Measurements from ENCODE around the gene CEP85. TPM values are rescaled to one million over a fixed set of nuclear protein-coding genes. Genes with fewer than 3 reads are reported as not detected.

Gene CEP85
- total RNA-seq, 1 donor from 2014 or later: 16.4 TPM

DNA sequence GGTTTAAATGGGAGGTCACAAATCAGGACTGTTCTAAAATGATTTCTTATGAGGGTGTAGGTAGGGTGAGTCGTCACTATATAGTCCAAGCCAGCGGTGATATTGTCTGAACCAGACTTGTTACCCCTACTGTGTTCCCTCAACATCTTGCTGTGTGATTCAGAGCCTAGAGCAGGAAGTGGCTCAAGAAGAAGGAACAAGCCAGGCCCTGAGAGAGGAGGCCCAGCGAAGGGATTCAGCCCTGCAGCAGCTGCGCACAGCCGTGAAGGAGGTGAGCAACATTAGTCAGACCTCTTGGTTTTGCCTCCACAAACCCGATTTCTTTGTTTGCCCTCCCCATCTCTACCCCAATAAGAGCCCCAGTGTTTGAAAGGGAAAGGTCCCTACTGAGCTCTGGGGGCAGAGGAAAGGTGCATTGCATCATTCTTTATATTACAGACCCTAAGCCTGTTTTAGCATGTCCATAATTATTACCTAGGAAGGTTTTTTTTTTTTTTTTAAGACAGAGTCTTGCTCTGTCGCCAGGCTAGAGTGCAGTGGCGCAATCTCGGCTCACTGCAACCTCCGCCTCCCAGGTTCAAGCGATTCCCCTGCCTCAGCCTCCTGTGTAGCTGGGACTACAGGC lies 40.9 kb downstream of the CEP85 start:
- CTCF ChIA-PET: interaction anchor here (0.6 to 9.3 kb wide), 14 partner anchors 7 to 168 kb away, joined by 3 to 240 read pairs (median 8); partner anchors contain the start of genes CD52, CEP85 and ZNF593
- Mint-ChIP-seq H3K27me3 (no peaks in the 10 kb centered on the region), H3K27ac (peak overlapping the region; percentile 60), H3K4me3 (no peak overlapping the region), H3K36me3 (ENCODE audit: low read depth) (peaks cover 38% of the 10 kb centered on the region), H3K9me3 (no peaks in the 10 kb centered on the region), H3K4me1 (peaks cover 45% of the 10 kb centered on the region)
- no peak for ATAC-seq (ENCODE audit: low read depth)
- DNase-seq: no peak
- POLR2A ChIA-PET: interaction anchor here (1.5 to 21.5 kb wide), 4 partner anchors 13 to 45 kb away, joined by 4 to 1638 read pairs (median 54); partner anchors contain the start of genes CD52 and CEP85
- TF ChIP-seq, protein P1, sequence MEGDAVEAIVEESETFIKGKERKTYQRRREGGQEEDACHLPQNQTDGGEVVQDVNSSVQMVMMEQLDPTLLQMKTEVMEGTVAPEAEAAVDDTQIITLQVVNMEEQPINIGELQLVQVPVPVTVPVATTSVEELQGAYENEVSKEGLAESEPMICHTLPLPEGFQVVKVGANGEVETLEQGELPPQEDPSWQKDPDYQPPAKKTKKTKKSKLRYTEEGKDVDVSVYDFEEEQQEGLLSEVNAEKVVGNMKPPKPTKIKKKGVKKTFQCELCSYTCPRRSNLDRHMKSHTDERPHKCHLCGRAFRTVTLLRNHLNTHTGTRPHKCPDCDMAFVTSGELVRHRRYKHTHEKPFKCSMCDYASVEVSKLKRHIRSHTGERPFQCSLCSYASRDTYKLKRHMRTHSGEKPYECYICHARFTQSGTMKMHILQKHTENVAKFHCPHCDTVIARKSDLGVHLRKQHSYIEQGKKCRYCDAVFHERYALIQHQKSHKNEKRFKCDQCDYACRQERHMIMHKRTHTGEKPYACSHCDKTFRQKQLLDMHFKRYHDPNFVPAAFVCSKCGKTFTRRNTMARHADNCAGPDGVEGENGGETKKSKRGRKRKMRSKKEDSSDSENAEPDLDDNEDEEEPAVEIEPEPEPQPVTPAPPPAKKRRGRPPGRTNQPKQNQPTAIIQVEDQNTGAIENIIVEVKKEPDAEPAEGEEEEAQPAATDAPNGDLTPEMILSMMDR (IDR thresholded peaks at IDR 0.05): no peak
- intact Hi-C loops (cut with micrococcal nuclease): loop anchor here (1.0 to 5.0 kb wide), 6 partner anchors 43 to 157 kb away; partner anchors contain the start of genes CEP85 and DHDDS

DNA sequence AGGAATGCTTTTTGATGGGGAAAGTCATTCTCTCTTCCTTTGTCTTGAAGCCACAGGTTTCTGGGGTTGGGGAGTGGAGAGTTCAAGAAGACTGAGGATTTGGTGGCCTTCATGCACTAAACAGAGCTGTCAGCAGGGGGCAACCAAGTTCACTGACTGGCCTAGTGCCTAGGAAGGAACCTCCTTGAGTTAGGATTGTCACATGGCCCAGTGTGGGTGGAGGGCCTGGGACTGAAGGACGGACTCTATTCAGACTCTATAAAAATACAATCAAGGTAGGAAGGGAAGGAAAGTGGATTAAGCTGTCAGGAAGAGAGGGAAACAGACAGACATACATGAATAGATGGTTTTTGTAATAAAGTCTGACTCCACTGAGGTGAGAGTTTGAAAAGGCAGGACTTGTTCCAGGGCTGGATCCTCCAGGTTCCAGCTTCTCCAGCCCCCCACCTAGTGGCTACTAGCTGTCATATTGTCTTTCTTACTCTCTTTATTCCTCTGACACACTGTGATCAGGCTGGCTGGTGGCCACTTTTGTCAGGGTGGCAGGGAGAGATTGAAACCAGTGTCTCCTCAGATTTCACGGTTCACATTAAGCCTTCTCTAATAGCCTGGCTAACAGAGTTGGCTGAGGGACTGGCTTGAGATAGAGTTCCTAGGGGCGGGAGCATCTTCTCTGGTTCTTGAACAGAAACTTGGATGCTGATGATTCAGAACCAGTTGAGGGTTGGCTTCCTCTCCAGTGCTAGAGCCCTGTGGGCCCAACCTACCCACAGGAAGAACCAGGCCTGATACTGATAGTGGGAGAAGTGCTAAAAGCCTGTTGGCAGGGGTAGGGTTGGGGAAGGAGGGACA lies 41.8 kb downstream of the CEP85 start:
- intact Hi-C loops (cut with micrococcal nuclease): loop anchor here (1.0 to 5.0 kb wide), 8 partner anchors 8 to 156 kb away; partner anchors contain the start of genes CEP85 and DHDDS
- DNase-seq (peak; percentile 61), ATAC-seq (ENCODE audit: low read depth) (peak; percentile 47)
- ChIA-PET POLR2A (interaction anchor here (1.1 to 21.5 kb wide), 5 partner anchors 12 to 197 kb away, joined by 3 to 1638 read pairs (median 6); partner anchors contain the start of genes CD52 and CEP85), CTCF (interaction anchor here (0.6 to 9.3 kb wide), 15 partner anchors 8 to 169 kb away, joined by 3 to 240 read pairs (median 6); partner anchors contain the start of genes CD52, CEP85 and ZNF593)
- TF ChIP-seq, protein P1 (IDR thresholded peaks at IDR 0.05): no peak
- Mint-ChIP-seq H3K4me1 (peaks cover 50% of the 10 kb centered on the region), H3K27ac (peak overlapping the region; percentile 84), H3K4me3 (peak overlapping the region; percentile 52), H3K36me3 (ENCODE audit: low read depth) (peaks cover 34% of the 10 kb centered on the region), H3K9me3 (no peaks in the 10 kb centered on the region), H3K27me3 (no peaks in the 10 kb centered on the region)

DNA sequence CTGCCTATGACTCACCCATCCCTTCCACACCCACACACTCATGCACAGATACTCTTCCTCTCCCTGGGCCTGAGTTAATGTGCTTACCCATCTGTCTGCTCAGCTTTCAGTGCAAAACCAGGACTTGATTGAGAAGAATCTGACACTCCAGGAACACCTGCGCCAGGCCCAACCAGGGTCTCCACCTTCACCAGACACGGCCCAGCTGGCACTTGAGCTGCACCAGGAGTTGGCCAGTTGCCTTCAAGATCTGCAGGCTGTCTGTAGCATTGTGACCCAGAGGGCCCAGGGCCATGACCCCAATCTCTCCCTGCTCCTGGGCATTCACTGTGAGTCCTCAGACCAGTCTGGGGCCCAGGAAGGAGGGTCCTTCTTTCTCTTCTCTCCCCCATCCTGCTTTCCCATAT lies 42.4 kb downstream of the CEP85 start:
- TF ChIP-seq, protein P1 (IDR thresholded peaks at IDR 0.05): no peak
- Mint-ChIP-seq H3K27ac (peak overlapping the region; percentile 84), H3K36me3 (ENCODE audit: low read depth) (peaks cover 34% of the 10 kb centered on the region), H3K27me3 (no peaks in the 10 kb centered on the region), H3K4me1 (peaks cover 56% of the 10 kb centered on the region), H3K9me3 (no peaks in the 10 kb centered on the region), H3K4me3 (peak overlapping the region; percentile 52)
- no peak for DNase-seq
- ChIA-PET POLR2A (interaction anchor here (1.1 to 21.5 kb wide), 5 partner anchors 12 to 197 kb away, joined by 3 to 1638 read pairs (median 6); partner anchors contain the start of genes CD52 and CEP85), CTCF (interaction anchor here (1.1 to 9.3 kb wide), 11 partner anchors 8 to 140 kb away, joined by 3 to 240 read pairs (median 17); partner anchors contain the start of genes CD52, CEP85 and ZNF593)
- ATAC-seq (ENCODE audit: low read depth): peak; percentile 55
- intact Hi-C loops (cut with micrococcal nuclease): loop anchor here (1.0 to 5.0 kb wide), 4 partner anchors 8 to 156 kb away; partner anchors contain the start of genes CEP85 and DHDDS

DNA sequence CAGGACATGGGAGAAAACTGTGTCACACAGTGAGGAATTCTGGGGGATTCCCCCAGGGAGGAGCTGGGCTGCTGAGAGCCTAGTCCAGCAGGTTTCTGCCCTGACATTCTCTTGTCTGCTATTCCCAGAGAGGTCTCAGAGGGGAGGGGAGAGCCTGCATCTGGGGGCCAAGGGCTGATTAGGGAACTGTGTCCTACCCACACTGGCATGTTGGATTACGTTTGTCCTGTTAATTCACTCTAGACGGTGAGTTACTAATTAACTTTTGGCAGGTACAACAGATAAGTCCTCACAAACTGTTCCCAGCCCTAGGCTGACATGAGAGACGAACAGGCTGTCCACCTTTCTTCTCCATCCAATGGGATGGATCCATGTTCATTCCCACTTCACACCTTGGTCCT lies 43.3 kb downstream of the CEP85 start:
- TF ChIP-seq, protein P1 (IDR thresholded peaks at IDR 0.05): no peak
- ATAC-seq (ENCODE audit: low read depth): no peak
- H3K4me3 Mint-ChIP-seq: no peak overlapping the region
- DNase-seq: no peak
- ChIA-PET POLR2A (interaction anchor here (0.6 to 21.5 kb wide), 3 partner anchors 11 to 129 kb away, joined by 4 to 1638 read pairs (median 102); partner anchors contain the start of gene CD52), CTCF (interaction anchor here (0.5 to 9.3 kb wide), 9 partner anchors 8 to 140 kb away, joined by 3 to 240 read pairs (median 26); partner anchors contain the start of genes CD52, CEP85 and ZNF593)
- H3K27me3 Mint-ChIP-seq: no peaks in the 10 kb centered on the region
- H3K27ac Mint-ChIP-seq: peak overlapping the region; percentile 84
- H3K36me3 Mint-ChIP-seq (ENCODE audit: low read depth): peaks cover 37% of the 10 kb centered on the region
- no peaks in the 10 kb centered on the region for H3K9me3 Mint-ChIP-seq
- H3K4me1 Mint-ChIP-seq: peaks cover 62% of the 10 kb centered on the region
- intact Hi-C loops (cut with micrococcal nuclease): loop anchor here (5.0 kb wide), 2 partner anchors 45 to 155 kb away; partner anchors contain the start of genes CEP85 and DHDDS

Measured in activated B cell treated with CpG ODN at 0.5 μM for 24 hours (primary cell).